Measurements from ENCODE around the gene SECISBP2L. TPM values are rescaled to one million over a fixed set of nuclear protein-coding genes. Genes with fewer than 3 reads are reported as not detected.
A peak's percentile ranks its signal among the peaks of the same experiment; 100 is the strongest.

The SECISBP2L gene
- total RNA-seq, 1 donor from 2014 or later = 9.7 TPM

GRCh38 chr15:48984811-48985352 lies 61.4 kb downstream of the SECISBP2L start:
- TF ChIP-seq CTCF (IDR thresholded peaks at IDR 0.05) = no peak
- intact Hi-C loops (cut with DNase I) = loop anchor here (5.0 kb wide), 1 partner anchor 62 kb away; the partner anchor contains the start of gene SECISBP2L
- Histone ChIP-seq H3K4me3 (no peak overlapping the region), H3K4me1 (peaks cover 4 to 31% of the 10 kb centered on the region in 2 donors), H3K9me3 (no peaks in the 10 kb centered on the region), H3K36me3 (peaks cover 0 to 5% of the 10 kb centered on the region in 2 donors), H3K27ac (peak overlapping the region; percentile 78 to 82), H3K27me3 (no peaks in the 10 kb centered on the region)
- peak in 1 of 2 donors; percentile 69 for DNase-seq (ENCODE audit: low spot score in 2 of 2)

GRCh38 chr15:48984021-48984710 lies 62.1 kb downstream of the SECISBP2L start:
- DNase-seq (ENCODE audit: low spot score in 2 of 2) = no peak
- H3K27ac ChIP-seq = peak overlapping the region; percentile 78 to 82
- intact Hi-C loops (cut with DNase I) = no loop called here
- no peak for TF ChIP-seq CTCF (IDR thresholded peaks at IDR 0.05)
- H3K4me3 ChIP-seq = no peak overlapping the region
- no peaks in the 10 kb centered on the region for H3K27me3 ChIP-seq
- H3K36me3 ChIP-seq = peaks cover 0 to 5% of the 10 kb centered on the region in 2 donors
- no peaks in the 10 kb centered on the region for H3K9me3 ChIP-seq
- peaks cover 4 to 31% of the 10 kb centered on the region in 2 donors for H3K4me1 ChIP-seq

- Histone ChIP-seq H3K27ac (peak overlapping the region; percentile 78 to 82), H3K4me1 (peaks cover 4 to 31% of the 10 kb centered on the region in 2 donors), H3K9me3 (no peaks in the 10 kb centered on the region), H3K36me3 (peaks cover 0 to 5% of the 10 kb centered on the region in 2 donors), H3K27me3 (no peaks in the 10 kb centered on the region), H3K4me3 (no peak overlapping the region)
- no peak for TF ChIP-seq CTCF (IDR thresholded peaks at IDR 0.05)
- DNase-seq (ENCODE audit: low spot score in 2 of 2) = no peak
- intact Hi-C loops (cut with DNase I) = no loop called here
These were observed 62.9 kb downstream of the SECISBP2L start for GRCh38 chr15:48983300-48983699.

GRCh38 chr15:48981941-48982340 lies 64.3 kb downstream of the SECISBP2L start:
- Histone ChIP-seq H3K27ac (no peak overlapping the region), H3K4me3 (no peak overlapping the region), H3K4me1 (peaks cover 4 to 31% of the 10 kb centered on the region in 2 donors), H3K27me3 (no peaks in the 10 kb centered on the region), H3K36me3 (no peaks in the 10 kb centered on the region), H3K9me3 (no peaks in the 10 kb centered on the region)
- no peak for DNase-seq (ENCODE audit: low spot score in 2 of 2)
- TF ChIP-seq CTCF (IDR thresholded peaks at IDR 0.05) = no peak
- intact Hi-C loops (cut with DNase I) = no loop called here

GRCh38 chr15:48978638-48979037 lies 67.6 kb downstream of the SECISBP2L start:
- Histone ChIP-seq H3K9me3 (no peaks in the 10 kb centered on the region), H3K36me3 (no peaks in the 10 kb centered on the region), H3K4me1 (peaks cover 4 to 12% of the 10 kb centered on the region in 2 donors), H3K27ac (no peak overlapping the region), H3K4me3 (no peak overlapping the region), H3K27me3 (no peaks in the 10 kb centered on the region)
- intact Hi-C loops (cut with DNase I) = loop anchor here (1.0 kb wide), 1 partner anchor 116 kb away; no protein-coding TSS in a partner anchor
- no peak for DNase-seq (ENCODE audit: low spot score in 2 of 2)
- TF ChIP-seq CTCF (IDR thresholded peaks at IDR 0.05) = no peak
